ENCODE measurements around the gene RAB6B.

Gene RAB6B

DNA sequence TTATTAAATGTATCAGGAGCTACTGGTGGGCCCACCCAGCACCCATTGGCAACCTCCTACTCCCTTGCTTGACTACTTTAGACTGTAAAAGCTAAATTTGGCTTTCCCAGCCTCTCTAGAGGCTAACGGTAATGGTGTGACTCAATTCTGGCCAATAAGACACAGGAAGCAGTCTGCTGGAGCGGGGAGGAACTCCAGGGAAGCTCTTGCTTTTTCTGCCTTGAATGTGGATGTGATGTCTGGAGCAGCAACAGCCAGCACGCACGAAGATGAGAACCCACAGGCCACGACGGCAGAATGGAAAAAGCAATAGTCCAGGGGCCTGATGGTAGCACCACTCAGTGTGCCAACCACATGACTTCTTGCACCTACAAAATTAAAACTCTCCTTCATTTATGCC is 39.9 kb downstream of the RAB6B start:
- no peak for DNase-seq

DNA sequence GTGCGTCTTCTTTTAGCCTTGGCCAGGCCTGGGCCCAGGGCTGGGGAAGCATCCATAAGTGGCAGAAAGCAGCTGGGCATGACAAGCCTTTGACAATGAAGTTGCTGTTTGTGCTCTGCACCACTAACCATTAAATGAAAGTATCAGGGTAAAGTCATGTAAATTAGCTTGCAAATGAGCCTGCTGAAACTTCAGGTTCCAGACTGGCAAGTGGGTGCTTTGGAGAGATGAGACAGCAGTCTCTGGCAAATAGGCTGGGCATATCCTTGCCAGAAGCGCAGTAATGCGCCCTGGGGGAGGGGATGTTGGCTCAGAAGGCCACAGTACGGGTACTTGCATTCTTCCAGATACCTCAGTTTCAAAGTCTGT is 40.7 kb downstream of the RAB6B start:
- DNase-seq = no peak

DNA sequence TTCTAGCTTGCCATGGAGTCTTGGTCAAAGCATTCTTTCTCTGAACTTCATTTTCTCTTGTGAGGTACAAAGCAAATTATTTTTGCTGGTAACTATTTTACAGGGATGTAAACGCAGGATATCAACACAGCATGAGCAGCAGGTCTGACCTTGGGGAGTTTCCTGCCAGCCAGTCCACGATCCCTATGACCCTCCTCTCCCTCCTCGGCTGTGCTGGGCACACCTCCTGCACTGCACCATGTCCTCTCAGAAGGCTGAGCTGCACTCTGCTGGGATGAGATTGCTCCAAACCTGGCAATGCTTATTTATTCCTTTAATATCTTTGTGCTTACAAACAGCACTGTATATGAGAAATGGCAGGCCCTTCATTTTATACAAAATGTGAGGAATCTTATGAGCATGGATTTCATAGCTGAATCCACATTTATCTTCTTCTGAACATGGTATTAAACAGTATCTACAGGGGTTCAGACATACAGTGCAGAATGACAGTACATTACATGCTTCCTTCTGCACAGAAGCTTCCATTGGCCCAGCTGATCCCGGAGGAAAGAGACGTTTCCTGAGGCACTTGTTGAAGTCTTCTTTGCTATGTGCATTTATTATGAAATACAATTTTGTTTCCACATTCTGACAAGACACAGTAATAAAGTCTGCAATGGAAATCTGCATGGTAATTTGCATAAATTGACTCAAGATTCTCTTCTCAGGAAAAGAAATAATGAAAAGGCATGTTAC is 41.2 kb downstream of the RAB6B start:
- DNase-seq = no peak

DNA sequence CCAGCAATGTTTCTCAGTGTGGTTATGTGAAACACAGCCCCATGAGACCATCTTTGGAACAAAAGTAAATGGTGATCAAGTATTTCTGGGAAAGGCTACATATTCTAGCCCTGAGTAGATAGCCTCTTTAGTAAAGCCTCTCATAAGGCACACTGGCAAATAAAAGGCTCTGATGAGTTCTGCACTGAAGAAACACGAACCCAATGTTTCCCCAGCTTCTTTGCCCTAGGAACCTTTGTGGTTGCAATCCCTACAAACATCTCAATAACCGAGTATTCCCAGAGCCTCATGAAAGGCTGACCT is 41.8 kb downstream of the RAB6B start:
- no peak for DNase-seq

DNA sequence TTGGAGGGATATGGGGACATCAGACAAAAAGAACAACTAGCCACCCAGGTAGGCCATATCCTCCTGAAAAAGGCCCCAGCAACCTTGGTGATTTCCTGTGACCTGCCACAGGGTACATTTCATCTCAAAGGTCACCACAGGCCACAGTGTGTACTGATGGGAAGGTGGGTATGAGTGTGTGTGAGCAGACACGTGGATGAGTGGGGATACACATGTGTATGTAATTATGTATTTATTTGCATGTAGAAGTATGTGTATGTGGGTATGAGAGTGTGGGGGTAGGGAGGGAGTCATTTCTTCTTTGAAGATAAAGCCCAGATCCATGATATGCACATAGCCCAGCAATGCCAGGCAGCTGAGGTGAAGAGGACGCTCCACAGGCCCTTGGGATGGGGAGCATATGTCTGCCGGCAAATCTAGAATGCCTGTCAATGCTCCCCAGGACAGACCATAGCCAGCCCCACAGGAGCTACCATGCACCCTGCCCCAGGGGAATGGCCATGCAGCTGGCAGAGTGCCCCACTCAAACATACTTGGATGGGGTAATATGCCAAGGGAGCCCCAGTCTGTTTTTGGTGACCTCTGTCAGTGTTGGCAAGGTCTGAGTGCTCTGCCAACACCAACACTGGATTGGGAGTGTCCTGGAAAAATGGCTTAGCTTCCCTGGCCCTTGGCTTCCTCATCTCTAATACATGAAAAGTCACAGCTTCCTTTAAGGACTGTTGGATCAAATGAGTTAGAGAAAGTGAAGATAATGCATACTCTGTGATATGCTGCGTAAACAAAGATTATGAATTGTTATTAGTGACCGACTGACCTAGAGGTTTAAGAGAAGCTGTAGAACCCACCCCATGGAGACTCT is 42.4 kb downstream of the RAB6B start:
- no peak for DNase-seq

DNA sequence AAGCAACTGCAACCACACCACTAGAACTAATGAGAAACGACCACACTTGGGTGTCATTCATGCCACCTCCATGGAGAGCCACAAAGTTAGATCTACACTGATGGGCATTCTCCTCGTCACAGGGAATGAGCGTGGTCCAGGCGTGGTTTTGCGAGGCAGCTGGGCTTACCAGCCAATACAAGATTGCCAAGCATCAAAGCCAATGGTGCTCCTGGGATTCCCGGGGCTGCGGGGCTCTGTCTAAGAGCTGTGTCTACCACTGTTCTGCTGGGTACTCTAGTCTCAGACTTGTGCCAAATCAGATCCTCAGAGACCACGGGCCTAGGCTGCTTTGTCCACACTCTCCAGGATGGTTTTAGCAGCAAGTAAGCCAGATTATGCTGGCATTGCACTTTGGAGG is 43.8 kb downstream of the RAB6B start:
- DNase-seq = no peak

DNA sequence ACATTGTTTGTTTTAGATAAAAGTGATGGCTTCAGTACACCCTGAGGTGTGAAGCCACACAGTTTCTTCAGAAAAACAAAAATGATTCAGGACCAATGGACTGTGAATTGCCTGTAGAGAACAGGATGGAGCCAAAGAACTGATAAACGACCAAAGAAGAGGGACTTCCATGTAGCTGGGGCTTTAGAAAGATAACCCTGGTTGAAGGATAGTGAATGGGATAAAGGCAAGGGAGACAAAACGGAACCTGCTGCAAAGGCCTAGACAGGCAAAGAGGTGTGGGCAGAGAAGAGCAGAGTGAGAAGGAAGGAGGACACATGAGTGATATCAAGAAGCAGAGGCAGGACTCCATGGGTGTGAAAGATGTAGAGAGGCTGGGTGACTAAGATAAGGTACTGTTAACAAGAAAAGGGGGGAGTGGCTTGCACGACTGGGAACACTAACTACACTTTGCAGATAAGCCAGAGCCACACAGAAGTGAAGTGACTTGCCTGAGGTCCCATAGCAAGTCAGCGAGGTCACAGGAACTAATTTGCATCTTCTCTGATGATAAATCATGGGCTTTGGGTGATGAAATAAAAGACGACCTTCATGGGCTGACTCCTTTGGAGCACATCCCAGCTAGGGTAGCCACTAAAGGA is 44.3 kb downstream of the RAB6B start:
- no peak for DNase-seq

DNA sequence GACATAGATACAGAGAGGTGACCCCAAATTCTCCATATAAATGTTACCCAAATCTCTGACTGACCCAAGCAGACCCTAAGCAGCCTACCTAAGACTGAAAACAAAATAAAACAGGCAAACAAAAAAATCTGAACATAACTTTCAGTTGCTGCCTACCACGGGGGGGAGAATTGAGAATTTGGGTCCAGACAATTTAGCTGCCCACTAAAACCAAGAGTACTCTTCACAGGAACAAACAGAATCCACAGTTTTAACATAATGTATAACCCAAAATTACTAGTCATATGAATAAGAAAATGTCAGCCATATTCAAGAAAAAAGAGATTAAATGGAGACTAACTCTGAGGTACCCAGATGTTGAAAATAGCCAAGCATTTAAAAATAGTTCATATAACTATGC is 45.6 kb downstream of the RAB6B start:
- no peak for DNase-seq

DNA sequence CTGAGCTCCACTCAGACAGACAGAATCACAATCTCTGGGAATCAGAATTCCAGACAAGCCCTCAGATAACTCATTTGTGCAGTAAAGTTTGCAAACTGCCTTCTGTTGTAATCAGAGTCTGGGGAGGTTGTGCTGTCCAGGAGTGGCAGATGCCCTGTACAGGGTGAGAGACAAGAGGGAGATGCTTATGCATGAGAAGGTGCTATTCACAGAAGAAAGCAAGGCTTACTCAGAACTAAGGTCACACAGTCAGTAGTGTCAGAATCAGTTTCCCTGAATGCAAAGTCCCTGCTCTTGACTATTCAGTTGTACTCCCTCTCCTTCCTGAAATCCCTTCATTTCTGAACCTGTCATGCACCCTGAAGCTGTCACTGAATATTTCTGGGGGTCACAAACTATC is 46.3 kb downstream of the RAB6B start:
- DNase-seq = no peak

DNA sequence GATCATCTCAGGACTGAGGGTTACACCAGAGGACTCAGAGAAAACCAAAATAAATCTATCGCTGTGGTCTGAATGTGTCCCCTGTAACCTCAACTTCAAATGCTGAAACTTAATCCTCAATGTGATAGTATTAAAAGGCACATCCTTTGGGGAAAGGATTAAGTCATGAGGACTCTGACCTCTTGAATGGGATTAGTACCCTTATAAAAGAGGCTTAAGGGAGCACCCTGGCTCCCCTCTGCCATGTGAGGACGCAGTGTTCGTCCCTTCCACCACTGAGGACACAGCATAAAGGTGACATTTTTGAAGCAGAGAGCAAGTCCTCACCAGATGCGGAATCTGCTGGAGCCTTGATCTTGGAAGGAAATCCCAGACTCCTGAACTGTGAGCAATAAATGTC is 50.6 kb downstream of the RAB6B start:
- no peak for DNase-seq

DNA sequence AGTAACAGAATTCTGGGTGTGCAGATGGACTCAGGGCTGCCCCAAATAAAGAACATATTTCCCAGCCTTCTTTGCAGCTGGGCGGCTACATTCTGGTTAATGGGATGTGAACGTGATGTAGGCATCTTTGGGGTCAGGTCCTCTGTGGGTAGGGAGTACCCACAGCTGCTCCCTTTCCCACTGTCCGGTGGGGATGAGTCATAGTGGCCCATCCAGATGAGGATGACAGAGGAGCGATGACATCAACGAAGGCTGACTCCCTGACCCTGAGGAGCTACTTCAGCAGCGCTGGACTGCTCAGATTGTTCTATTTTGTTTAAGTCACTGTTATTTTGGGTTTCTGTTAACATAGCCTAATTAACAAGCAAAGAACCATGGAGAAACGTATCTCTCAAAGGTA is 52.0 kb downstream of the RAB6B start:
- DNase-seq = no peak

DNA sequence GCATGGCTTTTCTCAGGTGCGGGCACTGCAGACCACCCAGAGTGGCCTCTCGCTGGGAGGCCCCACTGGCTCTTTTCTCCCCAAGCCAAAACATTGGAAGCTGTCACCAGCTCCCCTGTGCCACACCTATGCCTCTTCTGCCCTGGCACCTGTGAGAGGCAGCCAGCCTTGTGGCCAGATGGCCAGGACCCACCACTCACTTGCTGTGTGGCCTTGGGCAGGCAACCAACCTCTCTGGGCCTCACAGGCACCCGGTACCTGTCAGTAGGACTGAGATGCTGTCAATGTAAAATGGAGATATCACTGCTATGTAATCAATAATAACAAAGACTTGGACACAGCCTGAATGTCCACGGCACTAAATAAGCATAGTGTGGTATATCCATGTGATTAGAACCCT is 53.5 kb downstream of the RAB6B start:
- no peak for DNase-seq

DNA sequence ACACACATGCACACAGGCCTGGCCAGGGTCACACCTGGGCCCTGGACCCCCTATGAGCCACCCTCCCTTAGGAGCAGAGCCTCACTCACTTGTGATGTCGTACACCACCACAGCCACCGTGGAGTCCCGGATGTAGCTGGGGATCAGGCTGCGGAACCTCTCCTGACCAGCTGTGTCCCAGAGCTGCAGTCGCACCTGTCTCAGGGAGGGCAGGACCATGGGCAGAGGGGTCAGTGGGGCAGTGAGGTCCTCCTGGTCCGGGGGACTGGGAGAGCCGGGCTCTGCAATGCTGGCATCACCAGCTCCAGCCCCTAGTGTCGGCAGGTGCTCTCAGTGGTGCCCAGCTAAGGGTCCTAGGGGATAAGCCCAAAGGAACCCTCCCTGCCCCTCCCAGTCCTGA is 54.5 kb downstream of the RAB6B start:
- DNase-seq = no peak

DNA sequence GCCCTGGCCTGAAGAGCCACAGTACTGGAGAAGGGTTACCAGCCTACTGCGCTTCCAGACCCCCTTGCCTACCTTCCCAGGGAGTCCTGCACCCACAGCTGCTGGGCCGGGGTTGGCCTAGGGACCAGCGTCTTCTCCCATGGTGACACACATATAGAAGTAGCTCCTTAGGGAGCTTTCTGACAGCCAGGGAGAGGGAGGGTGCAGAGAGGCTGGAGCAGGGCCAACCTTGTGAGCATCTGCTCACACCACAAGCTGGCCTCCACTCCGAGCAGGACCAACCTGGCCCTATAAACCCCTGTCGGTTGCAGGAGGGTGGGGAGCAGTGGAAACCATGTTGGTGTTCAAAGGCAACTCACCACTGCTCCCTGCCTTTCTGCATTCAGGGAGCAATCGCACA is 54.9 kb downstream of the RAB6B start:
- DNase-seq = no peak

DNA sequence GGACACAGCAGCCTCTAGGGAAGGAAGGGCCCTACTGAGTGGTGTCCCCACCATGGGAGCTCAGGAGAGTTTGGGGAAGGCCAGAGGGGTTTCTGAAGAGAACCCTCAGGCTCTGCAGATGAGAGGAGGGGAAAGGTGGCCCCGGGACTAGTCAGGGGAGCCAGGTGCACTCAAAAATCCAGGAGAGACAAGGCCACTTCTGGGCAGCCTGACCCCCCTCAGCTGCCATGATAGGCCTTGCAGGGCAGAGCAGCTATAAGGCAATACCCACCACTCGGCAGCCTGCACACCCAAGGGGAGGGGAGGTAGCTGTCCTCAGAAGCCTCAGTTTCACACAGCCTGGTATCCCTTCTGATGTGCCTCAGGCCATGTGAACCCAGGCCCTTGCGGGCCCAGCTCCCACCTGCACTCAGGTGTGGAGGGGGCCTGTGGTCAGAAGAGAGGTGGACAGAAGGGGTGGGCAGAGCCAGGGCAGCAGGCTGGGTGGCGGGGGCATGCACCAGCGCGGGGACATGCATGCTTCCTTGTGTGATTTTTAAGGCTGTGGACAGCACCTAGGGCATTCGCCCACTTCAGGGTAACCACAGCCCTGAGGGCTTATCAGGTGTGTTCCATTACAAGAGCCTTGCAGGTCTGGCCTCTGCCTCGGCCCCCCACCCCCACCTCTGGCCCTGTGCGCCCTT is 55.5 kb downstream of the RAB6B start:
- no peak for DNase-seq

DNA sequence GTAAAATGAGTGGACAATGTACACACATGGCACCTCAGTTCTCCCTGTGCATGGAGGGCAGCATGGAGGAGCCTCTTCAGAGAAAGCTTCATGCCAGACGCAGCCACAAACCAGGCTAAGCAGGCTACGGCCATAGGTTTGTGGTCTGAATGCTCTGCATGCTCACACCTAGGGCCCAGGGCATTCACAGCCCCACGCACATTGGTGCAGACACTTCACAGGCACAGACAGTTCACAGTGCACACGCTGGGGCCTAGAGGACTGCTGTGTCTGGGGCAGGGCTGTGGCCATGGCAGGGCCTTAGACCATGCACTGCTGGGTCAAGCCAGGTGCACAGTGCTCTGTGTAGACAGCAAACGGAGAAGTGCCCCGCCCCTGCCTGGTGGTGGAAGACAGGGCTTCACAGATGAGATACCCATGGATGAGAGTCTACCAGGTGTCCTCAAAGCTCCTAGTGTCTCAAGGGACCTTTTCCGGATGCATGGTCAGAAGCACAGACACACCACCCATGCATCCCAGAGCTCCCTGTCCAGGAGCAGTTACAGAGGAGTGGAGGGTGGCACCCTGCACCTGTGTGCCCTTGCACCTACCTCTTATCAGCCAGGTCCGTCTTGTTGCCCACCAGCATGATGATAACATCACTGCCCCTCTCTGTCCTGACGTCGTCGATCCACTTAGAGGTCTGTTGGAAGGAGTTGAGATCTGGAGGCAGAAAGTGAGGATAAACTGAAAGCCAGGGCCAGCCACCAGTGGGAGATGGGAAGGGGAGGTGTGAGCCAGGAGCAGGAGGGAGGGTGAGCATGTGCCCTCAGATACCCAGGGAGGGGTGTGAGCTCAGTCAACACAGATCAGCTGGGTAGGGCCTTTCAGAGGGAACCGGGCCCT is 56.5 kb downstream of the RAB6B start:
- DNase-seq = no peak

DNA sequence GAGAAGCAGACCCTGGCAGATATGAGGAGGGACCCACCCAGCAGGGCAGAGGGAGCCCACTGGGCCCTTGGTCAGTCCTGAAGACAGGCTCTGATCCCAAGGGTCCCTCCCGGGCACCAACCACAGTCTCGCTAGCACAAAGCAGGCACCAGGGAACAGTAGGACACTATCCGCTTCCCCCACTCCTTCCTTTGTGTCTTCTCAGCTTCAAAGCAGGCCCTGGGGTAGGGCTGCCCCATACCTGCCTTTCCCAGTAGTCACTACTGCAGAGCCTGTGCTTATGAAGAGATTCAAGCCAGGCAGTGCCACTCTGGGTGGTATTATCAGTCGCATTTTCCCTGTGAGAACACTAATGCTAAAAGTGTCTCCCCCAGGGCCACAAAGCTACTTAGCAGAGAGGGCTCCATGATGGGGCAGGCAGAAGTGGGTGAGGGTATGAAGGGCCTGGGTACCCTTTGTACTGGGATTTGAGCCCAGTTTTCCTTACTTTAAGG is 57.3 kb downstream of the RAB6B start:
- DNase-seq = no peak

DNA sequence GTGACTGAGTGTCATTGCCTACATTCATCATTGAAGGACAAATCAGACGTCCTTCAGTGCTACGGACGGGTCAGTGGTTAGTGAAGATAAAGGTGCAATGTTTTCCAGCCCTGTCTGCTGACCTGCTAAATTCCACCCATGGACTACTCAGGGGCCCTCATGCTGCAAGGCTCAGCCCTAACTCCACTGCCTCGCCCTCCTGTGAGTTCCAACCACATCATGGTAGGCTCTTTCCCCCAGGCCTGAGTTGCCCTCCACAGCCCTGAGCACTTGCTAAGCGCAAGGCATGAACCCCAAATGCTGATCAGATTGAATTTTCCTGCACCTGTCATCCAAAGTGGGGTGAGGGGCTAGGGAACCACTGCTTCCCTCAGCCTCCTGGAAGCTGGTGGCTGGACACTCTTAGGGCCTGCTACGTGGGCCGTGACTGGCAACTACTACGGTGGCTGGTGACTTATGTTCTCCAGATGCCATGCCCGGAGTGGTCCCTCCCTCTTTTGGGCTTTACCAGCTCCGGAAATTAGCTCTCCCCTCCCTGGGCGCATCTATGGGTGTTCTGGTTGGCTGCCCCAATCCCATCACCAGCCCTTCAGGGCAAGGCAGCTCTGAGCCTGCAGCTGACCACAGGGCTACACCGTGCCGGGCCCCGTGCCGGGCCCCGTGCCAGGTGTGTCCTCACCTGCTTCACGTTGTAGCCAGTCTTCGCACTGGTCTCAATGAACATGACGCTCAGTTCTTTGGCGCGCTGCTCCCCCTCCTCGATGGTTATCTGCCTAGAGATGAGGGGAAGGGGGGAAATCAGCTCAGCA is 58.0 kb downstream of the RAB6B start:
- no peak for DNase-seq

DNA sequence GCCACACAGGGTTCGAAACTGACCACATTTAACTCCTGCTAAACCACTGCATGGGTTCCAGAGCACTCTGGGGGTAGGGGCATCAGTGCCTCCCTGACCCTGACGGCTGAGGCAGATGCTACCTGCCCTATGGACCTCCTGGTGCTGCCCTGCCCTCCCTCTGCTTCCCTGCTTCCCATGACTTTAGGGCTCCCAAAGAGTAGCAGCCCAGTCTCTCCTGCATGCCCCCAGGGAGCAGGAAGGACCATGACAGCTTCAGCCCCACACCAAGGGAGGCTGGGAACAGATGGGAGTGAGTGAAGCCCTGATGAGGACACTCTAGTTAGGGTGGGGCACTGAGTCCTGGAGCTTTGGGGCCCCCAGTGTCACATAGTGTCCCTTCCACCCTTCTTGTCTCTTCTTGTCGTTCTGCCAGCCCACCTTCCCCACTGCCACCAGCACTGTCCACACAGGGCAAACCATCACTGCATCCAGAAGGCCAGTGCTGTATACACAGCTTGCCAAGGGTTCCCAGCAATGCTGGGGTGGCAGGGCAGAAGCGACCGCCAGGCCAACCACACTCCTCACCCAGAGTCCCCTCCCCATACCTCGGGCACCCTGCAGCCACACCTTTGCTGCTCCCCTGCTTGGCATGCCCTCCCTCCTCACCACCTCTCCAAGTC is 59.1 kb downstream of the RAB6B start:
- no peak for DNase-seq

DNA sequence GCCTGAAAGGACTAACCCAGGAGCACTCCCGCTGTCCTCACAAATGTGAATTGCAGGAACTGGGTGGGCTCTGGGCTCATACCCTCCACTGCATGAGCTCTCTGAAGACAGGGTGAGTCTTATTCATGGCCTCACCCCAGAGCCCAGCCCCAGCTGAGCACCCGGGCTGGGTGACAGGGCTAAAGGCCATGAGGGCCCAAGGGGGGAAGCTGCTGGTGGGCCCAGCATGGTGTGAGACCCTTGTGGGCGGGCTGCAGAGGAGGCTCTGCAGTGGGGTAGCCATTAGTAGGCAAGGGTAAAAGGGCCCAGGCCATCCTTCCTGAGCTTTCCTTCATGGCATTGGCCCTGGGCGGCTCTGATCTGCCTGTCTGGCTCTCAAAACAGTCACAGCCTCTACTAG is 59.7 kb downstream of the RAB6B start:
- no peak for DNase-seq

DNA sequence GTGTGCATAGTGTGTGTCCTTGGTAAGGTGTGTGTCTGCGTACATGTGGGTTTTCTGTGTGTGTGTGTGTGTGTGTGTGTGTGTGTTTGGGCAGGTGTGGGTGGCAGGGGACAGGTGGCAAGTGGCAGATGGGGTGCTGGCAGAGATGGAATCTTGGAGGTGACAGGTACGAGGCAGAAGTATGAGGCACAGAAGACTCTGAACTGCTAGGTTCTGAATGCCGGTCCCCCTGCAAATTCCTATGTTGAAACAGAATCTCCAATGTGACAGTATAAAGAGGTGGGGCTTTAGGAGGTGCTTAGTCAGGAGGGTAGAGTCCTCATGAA is 60.3 kb downstream of the RAB6B start:
- DNase-seq = no peak

All from activated naive CD4-positive, alpha-beta T cell (primary cell).